ENCODE results near the gene TRIM24.

Gene TRIM24

DNA sequence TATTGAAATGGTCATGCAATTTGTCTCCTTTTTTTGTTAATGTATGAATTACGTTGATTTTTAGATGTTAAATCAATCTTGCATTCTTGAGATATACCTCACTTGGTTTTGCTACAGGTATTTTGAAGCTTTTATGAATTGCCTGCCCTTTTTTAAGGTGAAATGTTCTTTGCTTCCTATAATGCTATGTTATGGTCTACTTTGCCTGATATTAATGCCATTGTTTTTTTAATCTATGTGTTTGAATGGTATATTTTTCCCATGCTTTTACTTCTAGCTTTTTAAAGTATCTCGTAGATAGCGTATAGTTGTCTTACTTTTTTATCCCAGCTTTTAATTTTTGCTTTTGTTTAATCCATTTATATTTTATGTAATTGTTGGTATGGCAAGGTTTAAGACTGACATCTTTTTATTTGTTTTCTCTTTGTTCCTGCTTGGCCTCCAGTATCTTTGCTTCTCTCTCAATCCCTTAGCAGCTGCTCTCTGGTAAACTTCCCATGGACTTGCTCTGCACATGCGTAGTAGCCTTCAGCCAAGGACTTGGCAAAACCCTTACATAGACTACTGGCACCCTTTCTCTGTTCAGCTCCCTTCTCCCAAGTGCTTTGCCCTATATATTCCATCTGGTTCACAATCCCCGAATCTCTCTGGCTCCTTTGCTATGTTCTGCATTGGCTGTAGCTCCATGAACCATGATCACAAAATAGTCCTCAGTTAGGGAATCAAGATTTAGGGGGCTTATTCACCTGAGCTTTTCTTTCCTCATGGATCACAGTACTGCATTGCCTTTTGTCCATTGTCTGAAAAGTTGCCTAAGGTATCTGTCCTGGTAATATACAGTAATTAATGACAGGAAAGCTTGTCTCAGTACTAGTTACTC lies 8.4 kb downstream of the TRIM24 start:
- 0 out of 2 replicates have a peak overlapping the region, but pooled peaks have one; percentile 1 for H3K27ac ChIP-seq
- TF ChIP-seq ZFX (IDR thresholded peaks at IDR 0.05; ENCODE audit: borderline replicate concordance) = no peak
- TF ChIP-seq, protein P1, sequence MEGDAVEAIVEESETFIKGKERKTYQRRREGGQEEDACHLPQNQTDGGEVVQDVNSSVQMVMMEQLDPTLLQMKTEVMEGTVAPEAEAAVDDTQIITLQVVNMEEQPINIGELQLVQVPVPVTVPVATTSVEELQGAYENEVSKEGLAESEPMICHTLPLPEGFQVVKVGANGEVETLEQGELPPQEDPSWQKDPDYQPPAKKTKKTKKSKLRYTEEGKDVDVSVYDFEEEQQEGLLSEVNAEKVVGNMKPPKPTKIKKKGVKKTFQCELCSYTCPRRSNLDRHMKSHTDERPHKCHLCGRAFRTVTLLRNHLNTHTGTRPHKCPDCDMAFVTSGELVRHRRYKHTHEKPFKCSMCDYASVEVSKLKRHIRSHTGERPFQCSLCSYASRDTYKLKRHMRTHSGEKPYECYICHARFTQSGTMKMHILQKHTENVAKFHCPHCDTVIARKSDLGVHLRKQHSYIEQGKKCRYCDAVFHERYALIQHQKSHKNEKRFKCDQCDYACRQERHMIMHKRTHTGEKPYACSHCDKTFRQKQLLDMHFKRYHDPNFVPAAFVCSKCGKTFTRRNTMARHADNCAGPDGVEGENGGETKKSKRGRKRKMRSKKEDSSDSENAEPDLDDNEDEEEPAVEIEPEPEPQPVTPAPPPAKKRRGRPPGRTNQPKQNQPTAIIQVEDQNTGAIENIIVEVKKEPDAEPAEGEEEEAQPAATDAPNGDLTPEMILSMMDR (IDR thresholded peaks at IDR 0.05) = no peak

DNA sequence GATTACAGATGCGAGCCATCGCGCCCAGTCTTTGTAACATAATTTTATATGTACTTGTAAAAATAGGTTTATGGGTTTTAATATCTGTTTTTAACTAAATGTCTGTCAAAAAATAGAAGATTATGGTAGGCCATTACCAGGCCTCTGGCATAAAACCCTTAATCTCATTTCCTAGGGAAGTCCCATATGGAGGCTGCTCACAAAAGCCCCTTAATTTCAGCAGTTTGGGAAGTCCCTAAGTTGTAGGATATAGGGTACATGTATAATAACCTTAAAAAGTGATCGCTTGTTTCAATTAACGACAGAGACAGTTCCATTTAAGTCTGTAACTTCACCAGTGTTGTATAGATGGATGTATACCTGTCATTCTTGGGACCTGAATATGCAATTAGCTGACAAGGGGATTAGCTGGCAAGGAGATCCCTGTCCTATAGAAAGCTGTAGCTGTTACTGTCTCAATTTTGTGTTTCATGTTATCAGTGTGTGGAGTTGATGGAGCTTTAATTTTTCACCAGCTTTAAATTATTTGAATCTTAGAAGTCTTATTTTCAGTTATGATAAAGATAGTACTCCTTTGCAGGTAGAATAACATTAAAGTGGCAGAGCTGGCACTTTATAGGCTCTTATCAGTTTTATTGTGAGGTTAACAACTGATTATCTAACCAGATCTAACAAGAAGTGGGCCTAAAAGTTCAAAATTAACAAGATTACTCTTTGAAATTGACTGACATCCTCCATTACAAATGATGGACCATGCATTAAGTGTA lies 10.5 kb downstream of the TRIM24 start:
- TF ChIP-seq ZFX (IDR thresholded peaks at IDR 0.05; ENCODE audit: borderline replicate concordance) = no peak
- TF ChIP-seq, protein P1 (IDR thresholded peaks at IDR 0.05) = no peak
- no peak overlapping the region for H3K27ac ChIP-seq

DNA sequence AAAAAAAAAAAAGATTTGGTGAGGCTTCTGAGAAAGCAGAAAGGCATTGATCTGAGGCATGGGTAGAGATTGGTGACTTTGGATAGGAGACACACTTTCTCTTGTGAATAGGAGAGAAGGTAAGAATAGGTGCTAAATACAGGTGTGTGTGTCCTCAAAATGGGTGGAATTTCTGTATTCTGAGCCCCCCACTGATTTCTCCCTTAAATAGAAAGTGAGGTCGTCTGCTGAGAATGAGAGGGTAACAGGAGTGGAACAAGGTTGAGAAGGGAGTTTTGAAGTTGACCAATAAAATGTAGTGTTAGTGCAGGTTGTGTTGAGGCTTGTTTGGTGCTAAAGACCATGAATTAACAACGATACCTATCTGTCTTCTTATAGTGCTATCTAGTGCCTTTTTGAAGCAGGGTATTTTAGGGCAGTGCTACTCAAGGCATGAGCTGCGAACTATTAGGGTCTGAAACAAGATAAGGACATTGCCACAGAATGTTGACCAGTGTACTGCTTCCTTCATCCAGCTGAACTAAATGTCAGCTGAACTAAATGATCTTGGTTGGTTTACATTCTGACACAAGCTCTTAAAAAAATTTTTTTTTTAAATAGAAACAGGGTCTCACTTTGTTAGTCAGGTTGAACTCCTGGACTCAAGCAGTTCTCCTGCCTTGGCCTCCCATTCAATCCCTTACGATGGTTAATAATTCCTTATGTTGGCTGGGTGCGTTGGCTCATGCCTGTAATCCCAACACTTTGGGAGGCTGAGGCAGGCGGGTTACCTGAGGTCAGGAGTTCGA lies 12.4 kb downstream of the TRIM24 start:
- no peak for TF ChIP-seq ZFX (IDR thresholded peaks at IDR 0.05; ENCODE audit: borderline replicate concordance)
- TF ChIP-seq, protein P1 (IDR thresholded peaks at IDR 0.05) = no peak
- H3K27ac ChIP-seq = no peak overlapping the region

DNA sequence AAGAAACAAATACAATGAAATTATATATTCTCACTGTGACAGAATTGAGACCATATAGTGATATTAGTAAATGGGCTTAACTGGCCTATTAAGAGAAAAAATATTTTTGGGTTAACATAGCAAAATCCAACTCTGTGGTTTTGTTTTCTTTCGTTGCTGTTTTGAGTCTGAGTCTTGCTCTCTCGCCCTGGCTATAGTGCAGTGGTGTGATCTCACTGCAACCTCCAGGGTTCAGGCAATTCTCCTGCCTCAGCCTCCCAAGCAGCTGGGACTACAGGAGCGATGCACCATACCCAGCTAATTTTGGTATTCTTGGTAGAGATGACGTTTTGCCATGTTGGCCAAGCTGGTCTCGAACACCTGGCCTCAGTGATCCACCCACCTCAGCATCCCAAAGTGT lies 15.3 kb downstream of the TRIM24 start:
- H3K27ac ChIP-seq = peak overlapping the region; percentile 96
- TF ChIP-seq, protein P1 (IDR thresholded peaks at IDR 0.05) = no peak
- no peak for TF ChIP-seq ZFX (IDR thresholded peaks at IDR 0.05; ENCODE audit: borderline replicate concordance)

DNA sequence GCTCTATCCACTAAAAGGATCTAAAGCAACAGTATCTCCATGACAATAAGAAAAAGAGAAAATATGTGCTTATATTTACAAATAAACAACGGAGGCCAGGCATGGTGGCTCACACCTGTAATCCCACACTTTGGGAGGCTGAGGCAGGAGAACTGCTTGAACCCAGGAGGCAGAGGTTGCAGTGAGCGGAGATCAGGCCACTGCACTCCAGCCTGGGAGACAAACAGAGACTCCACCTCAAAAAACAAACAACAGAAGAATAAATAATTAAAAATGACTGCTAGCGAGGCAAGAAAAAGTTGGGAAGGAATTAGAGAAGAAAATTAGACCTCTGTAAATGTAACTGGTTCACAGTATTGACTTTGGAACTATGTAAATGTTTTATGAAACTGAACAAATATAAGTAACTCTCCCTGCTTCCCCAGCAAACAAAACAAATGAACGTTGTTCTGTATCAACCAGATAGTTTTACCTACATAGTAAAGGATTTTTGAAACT lies 17.1 kb downstream of the TRIM24 start:
- no peak for TF ChIP-seq ZFX (IDR thresholded peaks at IDR 0.05; ENCODE audit: borderline replicate concordance)
- TF ChIP-seq, protein P1 (IDR thresholded peaks at IDR 0.05) = no peak
- peak overlapping the region; percentile 96 for H3K27ac ChIP-seq

DNA sequence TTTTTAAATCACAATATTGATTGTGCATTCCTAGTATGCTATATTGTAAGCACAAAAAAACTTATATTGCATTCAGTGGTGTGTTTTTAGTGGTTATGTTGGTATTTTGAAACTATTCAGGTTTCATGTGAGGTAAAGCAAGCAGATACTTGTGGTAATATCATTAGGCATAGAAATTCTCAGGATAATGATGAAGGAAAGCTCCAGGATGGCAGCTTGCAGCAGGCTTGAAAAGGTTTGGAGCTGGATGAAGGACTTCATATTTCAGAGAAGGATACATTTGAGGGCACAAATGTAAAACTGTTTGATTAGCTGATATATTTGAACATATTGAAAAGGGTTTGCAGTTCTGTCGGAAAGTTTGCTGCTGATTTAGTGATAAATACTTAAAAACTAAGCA lies 17.5 kb downstream of the TRIM24 start:
- H3K27ac ChIP-seq = peak overlapping the region; percentile 96
- TF ChIP-seq, protein P1 (IDR thresholded peaks at IDR 0.05) = no peak
- no peak for TF ChIP-seq ZFX (IDR thresholded peaks at IDR 0.05; ENCODE audit: borderline replicate concordance)

Measured in 22Rv1 (cell line).